HG02642 (cell line): ENCODE results near the gene TNFRSF12A.

Experiments used
- ATAC-seq: cut with Tn5 transposase; IDR thresholded peaks from one replicate; pipeline ENCODE4 v1.9.1; 2021; ENCODE audit warnings: mild to moderate bottlenecking; ENCODE audit not compliant: unreplicated experiment, poor library complexity

TNFRSF12A gene

DNA sequence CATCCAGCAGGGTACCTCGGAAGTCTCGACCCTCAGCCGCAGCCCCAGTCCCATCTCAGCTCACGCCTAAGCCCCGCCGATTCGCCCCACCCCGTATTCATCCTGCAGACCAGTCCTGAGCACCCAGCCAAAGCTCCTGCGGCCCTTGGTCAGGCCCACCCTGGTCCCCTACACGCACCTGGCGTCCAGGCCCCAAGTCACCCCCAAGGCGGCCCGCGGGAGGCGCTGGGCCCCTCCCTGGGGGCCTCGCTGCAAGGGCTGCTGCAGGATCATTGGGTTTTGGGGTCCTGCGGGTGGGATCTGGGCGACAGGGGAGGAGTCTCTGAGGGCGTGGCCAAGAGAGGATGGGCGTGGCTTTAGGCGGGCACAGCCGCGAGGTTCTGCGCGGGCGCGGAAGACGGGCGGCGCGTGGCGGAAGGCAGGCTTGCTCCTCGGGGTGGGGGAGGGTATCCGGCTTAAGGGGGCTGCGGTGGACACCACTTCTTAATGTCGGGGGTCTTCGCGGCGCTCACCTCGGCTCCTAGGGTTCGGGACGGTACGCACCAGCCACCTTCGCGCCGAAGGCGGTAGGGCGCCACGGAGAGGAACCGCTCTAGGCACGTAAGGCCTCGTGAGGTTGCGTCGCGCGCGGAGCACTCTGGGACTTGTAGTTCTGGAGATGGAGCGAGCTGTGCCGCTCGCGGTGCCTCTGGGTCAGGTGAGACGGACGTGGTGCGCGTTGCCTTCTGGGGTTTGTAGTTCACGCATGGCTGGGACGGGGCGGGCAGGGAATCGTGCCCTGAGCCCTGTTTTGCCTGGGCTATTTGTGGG is 3.7 kb downstream of the TNFRSF12A start, which contains the start of the genes HCFC1R1 and THOC6:
Gene HCFC1R1 (minus strand): TSS at position 274 of the 810 bp plus-strand sequence. CDS start 1 bp downstream, at position 273.
Gene THOC6 (plus strand): TSS at position 367 of the 810 bp plus-strand sequence. CDS start 292 bp downstream, at position 659.
- ATAC-seq = peak; percentile 77

DNA sequence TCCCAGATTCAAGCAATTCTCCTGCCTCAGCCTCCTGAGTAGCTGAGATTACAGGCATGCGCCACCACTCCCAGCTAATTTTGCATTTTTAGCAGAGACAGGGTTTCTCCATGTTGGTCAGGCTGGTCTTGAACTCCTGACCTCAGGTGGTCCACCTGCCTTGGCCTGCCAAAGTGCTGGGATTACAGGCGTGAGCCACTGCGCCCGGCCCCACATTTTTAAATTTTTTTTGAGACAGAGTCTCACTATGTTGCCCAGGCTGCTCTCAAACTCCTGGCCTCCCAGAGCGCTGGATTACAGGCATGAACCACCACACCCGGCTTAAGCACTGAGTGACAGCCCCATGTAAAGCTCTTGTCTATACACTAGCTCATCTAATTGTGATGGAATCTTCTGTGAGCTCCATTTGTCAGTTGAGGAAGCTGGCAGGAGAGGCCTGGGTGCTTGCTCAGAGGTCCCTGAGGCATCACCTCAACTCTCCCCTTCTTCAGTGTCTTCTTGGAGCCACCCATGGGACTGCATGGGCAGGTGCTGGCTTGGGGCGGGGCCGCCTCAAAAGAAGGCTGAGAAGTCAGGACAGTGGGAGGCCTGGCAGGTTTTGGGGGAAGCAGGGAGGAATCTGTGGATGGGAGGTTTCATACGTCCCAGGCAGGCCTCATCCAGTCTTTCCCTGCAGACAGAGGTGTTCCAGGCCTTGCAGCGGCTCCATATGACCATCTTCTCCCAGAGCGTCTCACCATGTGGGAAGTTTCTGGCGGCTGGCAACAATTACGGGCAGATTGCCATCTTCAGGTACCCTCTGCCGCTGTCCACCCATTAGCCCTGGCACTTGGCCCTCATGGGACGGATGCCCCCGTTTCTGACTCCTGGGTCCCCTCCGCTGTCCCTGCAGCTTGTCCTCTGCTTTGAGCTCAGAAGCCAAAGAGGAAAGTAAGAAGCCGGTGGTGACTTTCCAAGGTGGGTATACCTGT is 5.1 kb downstream of the TNFRSF12A start:
- ATAC-seq = no peak

DNA sequence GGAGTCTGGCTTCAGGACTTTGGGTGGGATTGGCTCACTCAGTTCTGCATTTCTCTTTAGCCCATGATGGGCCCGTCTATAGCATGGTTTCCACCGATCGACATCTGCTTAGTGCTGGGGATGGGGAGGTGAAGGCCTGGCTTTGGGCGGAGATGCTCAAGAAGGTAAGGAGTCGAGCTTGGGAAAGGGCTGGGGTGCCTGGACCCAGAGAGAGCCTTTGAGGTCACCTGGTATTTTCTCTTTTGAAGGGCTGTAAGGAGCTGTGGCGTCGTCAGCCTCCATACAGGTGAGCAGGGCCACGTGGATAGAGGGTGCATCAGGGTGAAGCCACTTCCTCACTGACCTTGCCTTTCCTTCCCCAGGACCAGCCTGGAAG is 5.8 kb downstream of the TNFRSF12A start:
- ATAC-seq = no peak

GRCh38 chr16:3026609-3027488 is 6.7 kb downstream of the TNFRSF12A start:
- no peak for ATAC-seq

DNA sequence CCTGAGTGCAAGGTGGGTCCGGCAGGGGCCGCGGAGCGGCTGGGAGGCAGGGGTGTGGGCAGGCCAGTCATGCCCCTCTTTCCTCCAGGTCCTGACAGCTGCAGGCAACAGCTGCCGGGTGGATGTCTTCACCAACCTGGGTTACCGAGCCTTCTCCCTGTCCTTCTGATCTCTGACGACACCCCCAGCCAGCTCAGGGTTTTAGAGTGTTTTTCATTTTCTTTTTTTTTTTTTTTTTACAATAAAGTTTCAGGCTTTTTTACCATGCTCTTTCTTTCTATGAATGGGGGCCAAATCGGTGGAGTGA is 7.3 kb downstream of the TNFRSF12A start:
- ATAC-seq = no peak

DNA sequence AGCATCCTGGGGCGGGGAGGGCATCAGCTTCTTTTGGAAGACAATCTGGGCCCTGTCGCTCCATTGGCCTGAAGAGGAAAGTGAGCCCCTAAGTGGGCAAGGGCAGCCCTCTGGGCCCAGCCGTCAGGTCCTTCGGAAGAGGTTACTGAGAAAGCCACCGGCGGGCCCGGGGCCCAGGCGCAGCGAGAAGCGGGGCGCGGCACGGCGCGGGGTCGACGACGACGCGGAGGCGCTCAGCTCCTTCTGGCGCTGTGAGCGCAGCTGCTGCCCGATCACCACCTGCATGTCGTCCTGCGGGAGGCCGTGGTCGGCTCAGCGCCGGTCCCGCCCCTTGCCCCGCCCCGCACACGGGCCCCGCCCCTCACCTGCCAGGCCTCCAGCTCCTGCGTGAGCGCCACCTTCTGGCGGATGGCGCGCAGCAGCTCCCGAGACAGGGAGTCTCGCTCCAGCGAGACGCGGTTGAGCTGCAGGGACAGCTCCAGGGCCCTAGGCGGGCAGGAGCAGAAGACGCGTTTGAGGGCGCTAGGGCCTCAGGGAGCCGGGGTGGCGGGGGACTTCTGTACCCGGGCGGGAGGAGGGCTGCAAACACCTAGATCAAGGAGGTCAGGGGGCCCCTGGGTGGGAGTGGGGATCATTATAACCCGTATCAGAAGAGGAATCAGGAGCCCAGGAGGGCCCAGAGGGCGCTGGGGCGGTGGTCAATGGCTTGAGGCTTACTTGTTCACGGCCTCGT is 8.0 kb downstream of the TNFRSF12A start:
- no peak for ATAC-seq

DNA sequence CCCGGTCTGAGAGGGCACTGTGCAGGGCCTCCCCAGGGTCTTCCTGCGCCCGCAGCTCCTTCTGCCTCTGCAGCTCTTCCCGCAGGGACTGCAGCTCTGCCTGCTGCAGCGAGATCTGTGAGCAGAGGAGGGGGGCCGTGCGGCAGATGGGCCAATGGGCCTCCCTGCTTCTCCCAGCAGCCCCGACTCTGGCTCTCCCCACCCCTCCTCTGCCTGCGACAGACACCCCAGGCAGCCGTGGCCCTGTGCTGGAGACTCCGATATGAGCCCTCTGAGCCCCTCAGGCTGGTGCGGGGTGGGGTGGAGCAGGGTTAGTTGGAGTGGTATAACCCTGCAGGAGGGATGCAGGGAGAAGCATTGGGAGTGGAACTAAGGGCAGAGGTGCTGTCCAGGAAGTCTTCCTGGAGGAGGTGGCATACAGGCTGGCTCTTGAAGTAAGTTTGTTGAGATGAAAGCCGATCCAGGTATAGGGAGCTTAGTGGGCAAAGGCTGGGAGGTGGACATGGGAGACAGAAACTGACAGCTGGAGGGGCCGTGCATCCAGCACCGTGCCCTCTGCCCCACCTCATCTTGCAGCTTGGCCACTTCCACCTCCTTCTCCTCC is 8.7 kb downstream of the TNFRSF12A start:
- ATAC-seq = no peak

DNA sequence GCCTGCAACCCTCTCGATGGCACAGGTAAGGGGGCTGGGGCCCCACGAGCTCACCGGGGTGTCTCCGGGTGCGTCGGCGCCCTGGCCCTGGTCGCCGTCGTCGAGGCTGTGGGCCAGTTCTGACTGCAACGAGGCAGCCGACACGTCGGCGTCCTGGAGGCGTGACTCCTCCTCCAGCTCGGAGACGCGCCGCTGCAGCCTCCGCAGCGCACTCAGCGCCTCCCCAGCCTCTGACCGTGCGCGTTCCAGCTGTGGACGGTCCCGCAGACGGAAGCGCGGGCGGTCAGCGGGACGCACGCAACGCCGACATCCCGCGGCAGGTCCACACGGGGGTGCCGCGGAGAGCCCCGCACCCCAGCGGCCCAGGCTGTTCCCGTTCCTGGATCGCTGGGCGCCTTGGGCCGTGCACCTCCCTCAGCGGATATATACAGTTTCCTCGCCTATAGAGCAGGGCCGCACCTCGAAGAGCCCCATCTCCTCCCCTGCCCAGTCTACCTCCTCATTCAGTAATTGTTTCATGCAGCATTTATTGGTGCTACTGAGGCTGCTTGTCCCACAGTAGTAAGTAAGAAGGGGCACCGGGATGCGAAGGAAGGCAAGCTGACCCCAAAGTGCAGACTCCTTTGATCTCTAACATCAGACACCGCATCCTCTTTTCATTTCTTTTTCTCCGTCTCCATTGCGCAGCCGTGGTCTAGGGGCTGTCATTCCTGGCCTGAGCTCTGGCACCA is 9.5 kb downstream of the TNFRSF12A start:
- ATAC-seq = no peak

- ATAC-seq = no peak
These were observed 10.3 kb downstream of the TNFRSF12A start for GRCh38 chr16:3030222-3031212.

DNA sequence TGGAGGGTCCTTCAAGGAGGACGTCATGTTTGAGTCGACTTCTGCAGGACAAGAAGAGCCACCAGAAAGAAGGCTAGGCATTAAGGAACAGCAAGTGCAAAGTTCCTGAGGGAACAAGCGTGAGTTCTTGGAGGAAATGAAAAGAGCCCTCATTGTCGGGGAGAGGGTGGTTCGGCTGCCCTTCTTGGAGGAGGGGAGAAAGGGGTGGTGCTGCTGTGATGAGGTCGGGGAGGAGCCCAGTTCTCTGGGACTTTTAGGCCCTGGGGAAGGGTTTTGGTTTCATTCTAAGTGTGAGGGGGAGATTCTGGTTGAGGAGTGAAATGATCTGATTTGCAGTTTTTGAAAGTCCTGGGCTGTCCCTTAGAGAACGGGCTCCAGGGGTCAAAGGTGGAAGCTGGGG is 12.5 kb downstream of the TNFRSF12A start:
- ATAC-seq = no peak

- ATAC-seq = no peak
These were observed 15.3 kb downstream of the TNFRSF12A start for GRCh38 chr16:3035289-3035971.

GRCh38 chr16:3035972-3036725 is 16.0 kb downstream of the TNFRSF12A start:
- no peak for ATAC-seq

GRCh38 chr16:3036726-3037315 is 16.7 kb downstream of the TNFRSF12A start, which contains the start of gene BICDL2:
Gene BICDL2, minus strand, starts transcription at chr16:3036944. Its CDS starts 1,448 bp downstream, at chr16:3035496.
- ATAC-seq = no peak

- ATAC-seq = no peak
These were observed 18.1 kb downstream of the TNFRSF12A start for GRCh38 chr16:3038256-3038655.

GRCh38 chr16:3038896-3039295 is 18.7 kb downstream of the TNFRSF12A start:
- ATAC-seq = no peak

DNA sequence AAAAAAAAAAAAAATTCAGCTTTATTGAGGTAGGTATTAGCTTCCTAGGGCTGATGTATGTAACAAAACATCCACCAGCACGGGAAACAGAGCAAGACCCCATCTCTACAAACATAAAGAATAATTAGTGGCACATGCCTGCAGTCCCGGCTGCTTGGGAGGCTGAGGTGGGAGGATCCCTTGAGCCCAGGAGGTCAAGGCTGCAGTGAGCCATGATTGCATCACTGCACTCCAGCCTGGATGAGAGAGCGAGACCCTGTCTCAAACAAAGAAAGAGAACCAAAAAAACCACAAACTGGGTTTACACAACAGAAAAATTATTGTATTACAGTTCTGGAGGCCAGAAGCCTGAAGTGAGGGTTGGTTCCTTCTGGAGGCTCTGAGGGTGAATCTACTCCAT is 22.2 kb downstream of the TNFRSF12A start:
- ATAC-seq = no peak
